Cortex of kidney (tissue), 1 donor: ENCODE results near the gene TLR5.
"Not testable (repeated sequence)": the region's sequence is repeated elsewhere in the genome, so short reads cannot be mapped to it uniquely, and the experiment has no call there.

ENCODE experiments used
- DNase-seq: peaks from one replicate; lab custom pipeline; 2025; lab: John Stamatoyannopoulos, UW

TLR5 gene, protein sequence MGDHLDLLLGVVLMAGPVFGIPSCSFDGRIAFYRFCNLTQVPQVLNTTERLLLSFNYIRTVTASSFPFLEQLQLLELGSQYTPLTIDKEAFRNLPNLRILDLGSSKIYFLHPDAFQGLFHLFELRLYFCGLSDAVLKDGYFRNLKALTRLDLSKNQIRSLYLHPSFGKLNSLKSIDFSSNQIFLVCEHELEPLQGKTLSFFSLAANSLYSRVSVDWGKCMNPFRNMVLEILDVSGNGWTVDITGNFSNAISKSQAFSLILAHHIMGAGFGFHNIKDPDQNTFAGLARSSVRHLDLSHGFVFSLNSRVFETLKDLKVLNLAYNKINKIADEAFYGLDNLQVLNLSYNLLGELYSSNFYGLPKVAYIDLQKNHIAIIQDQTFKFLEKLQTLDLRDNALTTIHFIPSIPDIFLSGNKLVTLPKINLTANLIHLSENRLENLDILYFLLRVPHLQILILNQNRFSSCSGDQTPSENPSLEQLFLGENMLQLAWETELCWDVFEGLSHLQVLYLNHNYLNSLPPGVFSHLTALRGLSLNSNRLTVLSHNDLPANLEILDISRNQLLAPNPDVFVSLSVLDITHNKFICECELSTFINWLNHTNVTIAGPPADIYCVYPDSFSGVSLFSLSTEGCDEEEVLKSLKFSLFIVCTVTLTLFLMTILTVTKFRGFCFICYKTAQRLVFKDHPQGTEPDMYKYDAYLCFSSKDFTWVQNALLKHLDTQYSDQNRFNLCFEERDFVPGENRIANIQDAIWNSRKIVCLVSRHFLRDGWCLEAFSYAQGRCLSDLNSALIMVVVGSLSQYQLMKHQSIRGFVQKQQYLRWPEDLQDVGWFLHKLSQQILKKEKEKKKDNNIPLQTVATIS

DNA sequence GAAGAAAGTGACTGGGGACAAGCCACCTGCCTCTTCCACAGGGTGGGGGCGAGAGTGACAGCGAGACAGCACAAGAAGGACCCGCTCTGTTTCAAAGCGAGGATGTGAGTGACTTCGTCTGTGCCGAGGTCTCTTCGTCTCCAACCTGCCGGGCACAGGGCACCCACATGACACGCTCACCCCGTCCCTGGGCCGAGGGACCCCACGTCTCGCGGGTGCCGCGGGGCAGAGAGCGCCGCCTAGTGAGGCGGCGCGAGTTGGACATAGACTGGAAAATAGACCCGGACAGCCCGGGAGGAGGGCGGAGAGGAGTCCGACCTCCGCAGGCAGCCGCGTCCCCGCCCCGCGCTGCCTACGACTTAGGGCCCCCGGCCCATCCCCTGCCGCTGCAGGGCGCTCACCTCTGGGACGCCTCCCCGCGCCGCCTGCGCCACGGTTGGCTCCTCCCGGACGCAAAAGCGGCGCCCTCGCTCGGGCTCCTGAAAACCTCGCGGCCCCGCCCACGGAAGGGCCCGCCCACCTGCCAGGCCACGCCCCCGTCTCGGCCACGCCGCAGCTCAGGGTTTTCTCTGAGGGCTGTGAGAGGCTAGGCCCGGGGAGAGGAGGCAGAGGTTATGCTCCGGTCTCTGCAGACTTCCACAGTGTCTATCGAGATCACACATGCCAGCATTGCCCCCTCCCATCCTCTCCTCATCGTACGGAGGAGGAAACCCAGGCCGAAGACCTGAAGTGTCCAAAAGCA, at the start of gene TLR5:
TLR5 (minus strand) TSS at position 454 of the 742 bp plus-strand sequence. CDS start 30,217 bp downstream, outside the sequence.
- peak; percentile 44 for DNase-seq

DNA sequence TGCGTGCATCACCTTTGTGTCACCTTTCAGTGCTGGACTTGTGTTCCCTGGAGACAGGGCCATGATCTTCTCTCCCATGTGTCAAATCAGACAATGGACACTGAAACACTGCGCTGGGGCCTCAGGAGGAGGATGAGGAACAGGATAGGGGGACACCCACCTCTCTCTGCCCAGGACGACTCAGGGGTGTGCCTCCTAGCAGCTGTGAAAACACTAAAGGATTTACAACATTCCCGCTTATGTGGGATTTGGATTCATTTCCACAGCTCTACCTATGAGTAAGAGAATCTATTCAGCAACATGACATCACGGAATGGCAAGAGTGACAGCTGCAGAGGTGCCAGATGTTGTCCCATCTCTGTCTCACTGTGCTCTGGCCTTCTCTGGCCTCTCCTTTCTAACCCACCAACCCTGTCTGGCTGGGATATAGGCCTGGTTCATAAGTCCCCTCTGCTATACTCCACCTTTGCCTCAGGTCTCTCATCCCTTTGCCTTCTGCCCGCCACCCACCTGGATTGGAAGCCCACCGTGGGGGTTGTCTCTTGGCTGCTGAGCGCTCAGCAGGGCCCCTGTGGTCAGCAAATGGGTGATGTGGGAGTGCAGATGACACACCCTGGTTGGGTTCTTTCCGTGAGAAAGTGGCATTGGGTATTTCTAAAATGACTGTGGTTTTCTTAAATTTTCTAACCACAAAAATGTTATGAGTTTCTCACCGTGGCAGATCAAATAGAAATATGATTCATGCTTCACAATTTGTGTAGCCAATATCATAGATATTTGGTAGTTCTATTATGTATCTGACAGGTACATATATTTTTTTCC, 47.1 kb upstream of the TLR5 start:
- DNase-seq: no peak

DNA sequence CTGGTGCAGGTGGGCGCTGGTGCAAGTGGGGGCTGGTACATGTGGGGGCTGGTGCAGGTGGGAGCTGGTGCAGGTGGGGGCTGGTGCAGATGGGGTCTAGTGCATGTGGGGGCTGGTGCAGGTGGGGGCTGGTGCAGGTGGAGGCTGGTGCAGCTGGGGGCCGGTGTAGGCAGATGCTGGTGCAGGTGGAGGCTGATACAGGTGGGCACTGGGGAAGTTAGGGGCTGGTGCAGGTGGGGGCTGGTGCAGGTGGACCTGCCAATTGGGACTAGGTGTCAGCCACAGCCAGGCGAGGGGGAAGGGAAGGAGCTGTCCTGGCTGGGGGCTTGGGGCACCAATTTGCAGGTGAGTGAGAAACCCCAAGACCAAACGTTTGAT, 46.5 kb upstream of the TLR5 start:
- DNase-seq: no peak

DNA sequence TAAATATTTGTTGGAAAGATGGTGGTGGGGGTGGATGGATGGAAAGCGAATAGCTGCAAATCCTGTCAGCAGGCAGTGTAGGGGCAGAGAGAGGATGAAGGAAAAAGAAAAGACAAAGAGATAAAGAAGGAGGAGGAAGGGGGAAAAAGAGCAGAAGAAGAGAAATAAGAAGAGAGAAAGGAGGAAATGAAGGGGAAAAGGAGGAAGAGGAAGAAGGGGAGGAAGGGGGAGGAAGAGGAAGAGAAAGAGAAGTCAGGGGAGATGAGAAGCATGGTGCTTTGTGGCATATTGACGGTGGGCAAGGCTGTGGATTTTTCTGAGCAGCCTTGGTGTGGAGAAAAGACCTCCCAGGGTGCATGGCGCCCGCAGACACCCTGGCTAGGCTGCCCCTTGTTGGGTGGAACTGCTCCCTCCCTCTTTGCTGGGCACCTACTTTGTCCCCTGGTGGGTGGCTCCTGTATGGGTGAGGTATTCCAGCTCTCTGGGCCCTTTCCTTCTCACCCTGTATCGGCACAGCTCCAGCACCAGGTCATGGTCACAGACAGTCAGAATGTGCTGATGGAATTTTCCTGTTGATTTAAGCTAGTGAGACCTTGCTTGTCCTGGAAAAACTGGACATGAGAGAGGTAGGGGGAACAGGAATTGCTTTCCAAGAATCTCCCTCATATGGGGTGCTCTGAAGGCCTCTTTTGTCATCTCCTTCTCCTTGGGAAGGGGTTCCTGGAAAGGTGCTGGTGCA, 45.7 kb upstream of the TLR5 start:
- no peak for DNase-seq

DNA sequence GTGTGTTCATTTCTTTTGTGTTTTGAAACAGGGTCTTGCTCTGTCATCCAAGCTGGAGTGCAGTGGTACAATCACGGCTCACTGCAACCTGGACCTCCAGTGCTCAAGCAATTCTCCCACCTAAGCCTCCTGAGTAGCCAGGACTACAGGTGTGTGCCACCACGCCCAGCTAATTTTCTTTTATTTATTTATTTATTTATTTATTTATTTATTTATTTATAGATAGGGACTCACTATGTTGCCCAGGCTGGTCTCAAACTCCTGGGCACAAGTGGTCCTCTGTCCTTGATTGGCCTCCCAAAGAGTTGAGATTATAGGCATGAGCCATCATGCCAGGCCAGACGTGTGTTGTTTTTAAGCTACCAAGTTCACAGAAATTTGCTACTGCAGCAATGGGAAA, 43.8 kb upstream of the TLR5 start:
- no peak for DNase-seq

DNA sequence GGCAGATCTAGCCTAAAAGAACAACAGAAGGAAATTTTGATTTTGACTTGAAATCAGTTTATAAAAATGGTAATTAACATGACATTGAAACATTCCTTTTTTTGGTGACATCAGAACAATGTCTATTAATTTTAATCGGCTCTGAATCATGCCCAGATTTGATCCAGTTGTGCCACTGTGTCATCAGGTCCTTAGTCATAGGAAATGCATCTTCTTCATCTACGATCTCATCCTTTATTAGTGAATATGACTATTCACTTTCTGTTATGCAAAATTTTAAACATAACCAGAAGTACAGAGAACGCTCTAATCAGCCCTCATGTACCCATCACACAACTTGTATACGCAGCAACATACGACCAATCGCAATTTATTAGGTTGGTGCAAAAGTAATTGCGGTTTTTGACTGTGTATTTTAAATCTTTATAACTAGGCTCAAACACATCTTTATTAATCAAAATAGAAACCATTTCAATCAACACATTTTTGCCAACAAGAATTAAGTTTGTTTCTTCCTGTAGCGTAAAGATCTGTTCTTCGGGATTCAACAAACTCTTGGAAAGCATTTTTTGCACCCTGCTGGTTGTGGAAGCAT, 40.3 kb upstream of the TLR5 start:
- DNase-seq: no peak

DNA sequence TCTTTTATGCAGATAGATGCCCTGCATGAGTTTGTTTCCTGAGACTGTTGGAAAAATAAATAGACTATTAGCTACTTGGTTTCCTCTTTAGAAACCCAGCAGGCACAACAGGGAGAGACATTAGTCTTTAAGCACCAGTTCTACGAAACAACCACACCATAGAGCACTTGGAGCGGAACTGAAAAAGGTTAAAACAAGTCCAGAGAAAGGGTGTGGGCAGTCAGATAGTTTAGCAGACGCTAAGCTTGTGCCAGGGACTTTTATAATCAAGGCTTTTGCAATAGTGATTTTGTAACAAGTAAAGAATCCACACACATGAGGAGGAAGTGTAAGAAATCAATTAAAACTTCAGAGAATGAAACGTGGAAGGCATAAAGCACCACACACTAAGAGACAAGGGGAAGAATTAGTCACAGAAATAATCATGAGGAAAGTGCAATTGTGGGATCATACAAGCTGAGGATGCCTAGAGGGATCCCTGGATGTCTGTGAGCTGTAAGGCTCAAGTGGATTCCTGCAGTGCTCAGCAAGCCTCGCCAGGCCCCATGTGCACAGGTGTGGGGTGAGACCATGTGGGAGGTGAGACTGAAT, 37.8 kb upstream of the TLR5 start:
- DNase-seq: no peak

DNA sequence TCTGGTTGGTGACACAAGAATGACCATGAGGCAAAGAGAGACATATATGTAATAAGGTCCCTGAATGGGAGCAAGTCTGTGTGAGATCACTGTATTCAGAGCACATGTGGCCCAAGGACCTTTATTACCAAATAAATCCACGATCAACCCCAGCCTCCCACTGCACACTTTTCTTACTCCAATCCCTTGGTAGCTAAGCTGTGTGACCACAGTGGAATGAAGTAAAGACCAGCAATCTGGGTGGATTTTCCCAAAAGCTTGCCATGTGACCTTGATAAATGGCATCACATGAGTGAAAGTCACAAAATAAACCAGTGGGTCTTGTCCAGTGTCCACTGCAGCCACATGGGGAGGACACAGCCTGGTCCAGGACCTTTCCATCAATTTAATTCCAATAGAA, 36.7 kb upstream of the TLR5 start:
- no peak for DNase-seq

DNA sequence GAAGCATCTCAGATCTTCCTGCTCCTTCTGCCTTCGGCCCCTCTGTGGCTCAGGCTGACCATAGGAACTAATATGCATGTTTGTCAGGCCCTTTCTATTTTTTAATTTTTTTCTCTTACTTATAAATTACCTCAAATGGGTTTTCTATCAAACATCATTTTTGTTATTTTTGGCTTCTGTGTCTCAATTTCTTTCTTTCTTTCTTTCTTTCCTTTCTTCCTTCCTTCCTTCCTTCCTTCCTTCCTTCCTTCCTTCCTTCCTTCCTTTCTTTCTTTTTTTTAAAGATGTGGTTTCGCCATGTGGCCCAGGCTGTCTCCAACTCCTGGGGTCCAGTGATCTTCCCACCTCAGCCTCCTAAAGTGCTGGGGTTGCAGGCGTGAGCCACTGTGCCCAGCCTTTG, 36.2 kb upstream of the TLR5 start:
- DNase-seq: no peak

DNA sequence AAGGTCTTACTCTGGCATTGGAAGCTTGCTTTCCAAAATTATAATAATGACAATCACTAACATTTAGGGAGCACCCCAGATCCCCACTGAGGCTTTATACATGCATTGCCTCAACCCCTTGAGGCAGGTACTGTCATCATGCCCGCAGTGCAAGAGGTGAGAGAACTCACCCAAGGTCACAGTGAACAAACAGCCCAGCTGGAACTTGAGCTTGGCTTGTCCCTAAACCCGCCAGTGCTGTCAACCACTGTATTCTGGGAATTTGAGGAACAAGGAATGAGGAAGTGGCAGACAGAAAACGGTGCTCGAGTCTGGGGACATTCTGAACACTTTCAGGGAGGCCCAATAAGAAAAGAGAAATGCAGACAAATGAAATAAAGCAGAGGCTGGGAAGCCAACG, 34.6 kb upstream of the TLR5 start:
- DNase-seq: no peak

DNA sequence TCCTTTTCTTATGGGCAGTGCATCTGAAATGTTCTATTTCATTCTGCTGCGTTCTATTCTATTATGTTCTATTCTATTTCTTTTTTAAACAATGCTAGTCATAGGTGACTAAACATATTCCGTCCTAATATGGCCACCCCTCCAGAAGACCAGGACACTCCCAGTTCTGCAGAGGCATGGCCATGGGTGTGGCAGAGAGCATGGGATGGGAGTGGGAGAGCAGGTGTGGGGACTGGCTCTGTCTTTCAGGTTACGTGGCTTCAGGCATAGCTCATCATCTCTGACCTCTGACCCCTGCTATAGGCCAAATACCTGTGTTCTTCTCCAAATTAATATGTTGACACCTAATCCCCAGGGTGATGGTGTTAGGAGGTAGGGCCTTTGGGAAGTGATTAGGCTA, 33.4 kb upstream of the TLR5 start:
- no peak for DNase-seq

DNA sequence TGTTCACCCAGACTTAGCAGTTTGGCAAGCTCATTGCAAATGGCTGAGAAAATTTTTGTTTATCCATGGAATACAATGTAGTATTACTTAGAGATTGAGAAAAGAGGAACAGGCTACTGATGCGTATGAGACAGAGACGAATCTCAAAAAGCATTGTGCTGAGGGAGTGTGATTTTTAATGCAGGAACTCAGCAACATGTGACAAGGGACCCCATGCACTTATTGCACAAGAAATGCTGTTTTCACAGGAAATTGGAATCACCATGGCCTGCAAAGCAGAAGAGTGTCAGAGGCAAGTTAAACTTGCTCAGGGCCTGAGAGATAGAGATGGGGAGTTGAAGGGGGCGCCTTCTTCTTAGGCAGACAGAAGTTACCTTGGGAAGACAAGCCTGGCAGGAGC, 32.6 kb upstream of the TLR5 start:
- no peak for DNase-seq

DNA sequence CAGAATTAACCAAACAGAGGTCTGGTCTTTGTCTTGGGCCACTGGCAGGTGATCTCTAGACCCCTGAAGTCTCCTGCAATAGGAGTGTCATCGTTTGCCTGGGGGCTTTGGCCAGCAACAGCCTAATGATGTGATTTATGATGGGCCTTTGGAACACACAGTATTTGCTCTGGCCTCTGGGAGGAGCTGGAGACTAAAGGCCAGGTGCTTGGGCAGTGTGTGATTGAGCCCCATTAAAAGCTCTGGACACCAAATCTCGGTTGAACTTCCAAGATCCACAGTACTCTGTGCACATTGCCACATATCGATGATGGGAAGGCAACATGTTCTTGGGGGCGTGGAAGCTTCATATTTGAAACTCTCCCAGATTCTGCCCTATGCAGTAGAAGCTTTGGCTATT, 32.0 kb upstream of the TLR5 start:
- no peak for DNase-seq

DNA sequence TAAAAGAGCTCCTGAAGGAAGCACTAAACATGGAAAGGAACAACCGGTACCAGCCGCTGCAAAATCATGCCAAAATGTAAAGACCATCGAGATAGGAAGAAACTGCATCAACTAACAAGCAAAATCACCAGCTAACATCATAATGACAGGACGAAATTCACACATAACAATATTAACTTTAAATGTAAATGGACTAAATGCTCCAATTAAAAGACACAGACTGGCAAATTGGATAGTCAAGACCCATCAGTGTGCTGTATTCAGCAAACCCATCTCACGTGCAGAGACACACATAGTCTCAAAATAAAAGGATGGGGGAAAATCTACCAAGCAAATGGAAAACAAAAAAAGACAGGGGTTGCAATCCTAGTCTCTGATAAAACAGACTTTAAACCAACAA, 26.4 kb upstream of the TLR5 start:
- DNase-seq: not testable (repeated sequence)

DNA sequence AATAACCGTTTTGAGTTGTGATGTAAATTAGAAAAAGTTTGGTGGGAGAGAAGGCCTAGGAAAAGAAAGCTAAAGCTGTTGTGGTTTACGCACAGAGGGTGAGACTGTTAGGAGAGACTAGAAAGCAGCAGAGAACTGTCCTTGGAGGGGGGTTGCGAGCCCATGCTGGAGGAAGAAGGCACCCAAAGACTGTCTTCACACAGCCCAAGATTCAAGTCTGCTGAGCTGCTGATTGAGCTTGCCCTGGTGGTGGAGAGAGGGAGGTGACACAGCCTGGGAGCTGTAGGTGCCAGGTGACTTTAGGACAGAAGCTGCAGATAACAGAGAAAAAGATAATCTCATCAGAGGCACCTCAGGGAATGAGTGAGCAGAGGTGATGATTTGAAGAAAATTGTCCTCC, 18.3 kb upstream of the TLR5 start:
- no peak for DNase-seq

DNA sequence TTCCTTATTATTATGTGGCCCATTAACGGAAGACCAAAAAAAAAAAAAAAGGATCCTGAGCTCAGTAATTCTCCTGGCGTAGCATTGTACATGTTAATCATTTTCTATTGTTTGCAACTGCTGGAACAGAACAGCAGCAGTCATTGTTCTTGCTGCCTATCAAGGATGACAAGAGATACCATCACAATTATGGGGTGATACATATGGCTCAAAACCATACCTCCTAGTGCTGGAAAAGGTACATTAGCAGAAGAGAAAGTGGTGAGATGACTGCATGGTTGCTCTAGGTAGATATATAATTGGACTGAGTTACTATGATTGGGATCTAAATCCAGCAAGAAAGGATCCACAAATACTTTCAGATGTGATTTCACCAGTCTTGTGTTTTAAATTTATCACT, 13.3 kb upstream of the TLR5 start:
- DNase-seq: no peak

DNA sequence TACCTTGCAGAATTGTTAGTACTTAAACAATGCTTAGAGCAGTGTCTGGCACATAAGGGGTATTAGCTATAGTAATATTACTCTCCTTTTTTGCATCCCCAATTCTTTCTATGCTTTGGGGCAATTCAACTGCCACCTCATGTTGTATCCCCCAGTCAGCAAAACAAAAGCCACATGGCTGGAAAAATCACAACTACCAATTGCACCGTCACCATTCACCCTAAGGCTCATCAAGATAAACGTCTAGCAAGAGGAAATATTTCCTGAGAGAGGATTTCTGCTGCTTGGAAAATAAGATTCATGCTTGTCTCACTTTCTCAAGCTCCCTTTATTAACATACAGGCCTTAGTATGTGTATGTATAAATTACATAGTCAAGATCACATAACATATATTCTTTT, 12.1 kb upstream of the TLR5 start:
- no peak for DNase-seq

DNA sequence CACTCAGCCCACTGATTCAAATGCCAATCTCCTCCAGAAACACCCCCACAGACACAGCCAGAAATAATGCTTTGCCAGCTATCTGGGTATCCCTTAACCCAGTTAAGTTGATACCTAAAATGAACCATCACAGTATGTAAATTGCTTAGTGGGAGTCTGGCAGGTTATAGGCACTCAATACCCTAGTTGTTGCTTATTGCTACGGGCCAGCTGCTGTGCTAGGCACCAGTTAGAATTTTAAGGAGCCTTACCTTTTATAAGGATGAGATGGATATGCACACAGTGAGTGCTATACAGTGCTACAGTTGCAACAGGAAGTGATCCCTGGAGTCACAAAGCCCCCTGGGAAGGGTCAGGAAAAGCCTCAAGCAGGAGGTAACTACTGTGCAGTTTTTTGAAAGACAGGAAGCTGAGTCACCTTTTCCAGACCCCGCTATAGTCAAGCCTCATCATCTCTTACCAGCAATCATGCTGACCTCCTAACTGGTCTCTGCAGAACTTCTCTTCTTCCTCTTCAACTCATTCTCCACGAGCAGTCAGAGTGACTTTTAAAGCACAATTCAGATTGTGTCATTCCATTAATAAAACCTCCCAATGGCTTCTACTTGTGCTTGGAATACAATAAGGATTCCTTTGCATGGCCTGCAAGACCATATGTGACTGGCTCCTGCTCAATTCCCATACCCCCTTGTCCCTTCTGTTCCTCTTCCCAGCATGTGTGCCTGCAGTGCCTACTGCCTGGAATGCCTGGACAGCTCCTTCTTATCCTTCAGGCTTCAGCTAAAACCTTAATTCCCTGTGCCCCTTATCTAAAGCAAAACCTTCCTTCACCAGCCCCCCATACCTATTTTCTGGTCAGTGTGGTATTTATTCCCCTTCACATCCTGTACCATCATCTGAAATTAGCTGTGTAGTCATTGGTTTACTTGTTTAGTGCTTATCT, 10.4 kb upstream of the TLR5 start:
- DNase-seq: no peak

DNA sequence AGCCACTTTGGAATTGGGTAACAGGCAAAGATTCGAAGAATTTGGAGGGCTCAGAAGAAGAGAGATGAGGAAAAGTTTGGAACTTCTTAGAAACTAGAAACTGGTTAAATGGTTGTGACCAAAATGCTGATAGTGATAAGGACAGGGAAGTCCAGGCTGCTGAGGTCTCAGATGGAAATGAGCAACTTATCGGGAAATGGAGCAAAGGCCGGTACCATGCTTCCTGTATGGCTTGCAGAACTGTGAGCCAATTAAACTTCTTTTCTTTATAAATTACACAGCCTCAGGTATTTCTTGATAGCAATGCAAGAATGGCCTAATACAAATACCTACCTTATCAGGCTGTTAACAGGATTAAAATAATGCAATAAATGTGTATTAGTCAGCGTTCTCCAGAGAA, 9.4 kb upstream of the TLR5 start:
- no peak for DNase-seq
